G401 (cell line): ENCODE data around the gene FARSA. TPM values are rescaled to one million over a fixed set of nuclear protein-coding genes. Genes with fewer than 3 reads are reported as not detected.
"Not testable (repeated sequence)": the region's sequence is repeated elsewhere in the genome, so short reads cannot be mapped to it uniquely, and the experiment has no call there.

Experiments used
- DNase-seq: peaks from one replicate; pipeline ENCODE4 v3.0.0-alpha.2; 2015; ENCODE audit warnings: low spot score
- in situ Hi-C: cut with HindIII; loops from 2 replicates; pipeline ENCODE4 v1.10.0; 2016; ENCODE audit warnings: low sequenced_read_pairs, mixed read lengths
- total RNA-seq: library from RNA; depleted of rRNA; stranded (reverse); fragments of >200 nt; shearing (Covaris generic); gene quantifications from 2 replicates; pipeline ENCODE4 v1.2.3, GENCODE V29; 2014

FARSA gene
- total RNA-seq, 1 experiment from 2014 or later: 150 TPM

- in situ Hi-C loops: no loop called here
- DNase-seq: no peak
These were observed 22.5 kb upstream of the FARSA start for GRCh38 chr19:12955996-12956395.

DNA sequence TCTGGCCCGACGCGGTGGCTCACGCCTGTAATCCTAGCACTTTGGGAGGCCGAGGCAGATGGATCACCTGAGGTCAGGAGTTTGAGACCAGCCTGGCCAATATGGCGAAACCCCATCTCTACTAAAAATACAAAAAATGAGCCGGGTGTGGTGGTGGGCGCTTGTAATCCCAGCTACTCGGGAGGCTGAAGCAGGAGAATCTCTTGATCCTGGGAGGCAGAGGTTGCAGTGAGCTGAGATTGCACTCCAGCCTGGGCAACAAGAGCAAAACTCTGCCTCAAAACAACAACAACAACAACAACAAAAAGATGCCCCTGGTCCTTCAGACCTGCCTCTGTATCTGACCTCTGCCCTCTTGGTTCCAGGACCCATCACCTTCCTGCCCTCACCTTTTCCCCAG, 22.1 kb upstream of the FARSA start:
- in situ Hi-C loops: not testable (repeated sequence)

GRCh38 chr19:12954612-12954962, 21.1 kb upstream of the FARSA start:
- no peak for DNase-seq
- in situ Hi-C loops: no loop called here

More for the DNA sequence above, 22.1 kb upstream of the FARSA start:
- DNase-seq: not testable (repeated sequence)

DNA sequence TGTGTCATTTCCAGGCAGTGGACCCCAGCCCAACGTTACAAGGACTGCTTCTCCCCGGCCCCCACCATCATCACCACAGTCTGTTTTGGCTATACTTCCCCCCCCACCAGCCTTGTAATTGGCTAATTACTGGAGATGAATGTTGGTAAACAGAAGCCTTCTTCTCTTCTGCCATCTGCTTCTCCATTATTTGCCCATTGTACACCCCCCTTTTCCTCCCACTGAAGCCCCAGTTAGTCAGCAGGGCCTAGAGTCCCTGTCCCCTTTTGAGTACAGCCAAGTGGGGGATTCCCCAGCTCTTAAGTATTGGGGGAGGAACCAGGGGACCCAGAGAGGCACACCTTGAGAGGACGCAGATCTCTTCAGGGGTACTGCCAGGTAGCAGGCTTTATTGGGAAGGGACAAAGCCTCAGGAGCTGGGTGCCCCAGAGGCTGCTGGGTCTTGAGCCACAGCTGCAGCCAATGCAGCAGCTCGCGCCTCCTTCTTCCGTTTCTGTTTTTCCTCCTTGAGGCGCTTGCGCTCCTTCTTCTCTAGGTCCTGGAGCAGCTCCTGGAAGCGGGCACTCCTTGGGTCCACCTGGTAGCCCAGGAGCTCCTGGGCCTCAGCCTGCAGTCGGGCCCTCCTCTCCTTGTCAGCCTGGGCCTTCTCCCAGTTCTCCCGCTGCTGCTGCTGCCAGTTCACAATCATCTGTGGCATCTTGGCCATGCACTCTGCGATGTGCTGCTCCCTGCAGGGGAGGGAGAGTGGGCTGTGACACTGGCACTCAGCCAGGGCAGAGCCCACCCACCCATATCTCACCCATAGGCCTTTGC, 20.5 kb upstream of the FARSA start:
- in situ Hi-C loops: no loop called here
- peak; percentile 49 for DNase-seq

DNA sequence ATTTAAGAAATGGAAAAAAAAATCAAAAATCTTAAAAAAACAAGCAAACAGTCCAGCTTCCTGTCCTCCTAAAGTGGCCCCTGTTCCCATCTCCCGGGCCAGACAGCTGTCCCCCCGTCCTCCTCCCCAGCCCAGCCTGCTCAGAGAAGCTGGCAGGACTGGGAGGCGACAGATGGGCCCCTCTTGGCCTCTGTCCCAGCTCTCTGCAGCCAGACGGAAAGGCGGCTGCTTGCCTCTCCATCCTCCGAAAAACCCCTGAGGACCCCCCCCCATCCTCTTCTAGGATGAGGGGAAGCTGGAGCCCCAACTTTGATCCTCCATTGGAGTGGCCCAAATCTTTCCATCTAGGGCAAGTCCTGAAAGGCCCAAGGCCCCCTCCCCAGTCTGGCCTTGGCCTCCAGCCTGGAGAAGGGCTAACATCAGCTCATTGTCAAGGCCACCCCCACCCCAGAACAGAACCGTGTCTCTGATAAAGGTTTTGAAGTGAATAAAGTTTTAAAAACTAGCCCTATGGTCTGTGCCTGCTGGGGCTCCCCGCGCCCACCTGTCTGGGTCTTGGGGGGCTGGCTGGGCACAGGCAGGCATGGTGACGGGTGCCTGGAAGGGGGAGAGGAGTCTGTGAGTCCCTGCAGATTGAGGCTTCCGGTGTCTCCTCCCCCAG, 19.8 kb upstream of the FARSA start:
- DNase-seq: peak; percentile 90
- in situ Hi-C loops: no loop called here

DNA sequence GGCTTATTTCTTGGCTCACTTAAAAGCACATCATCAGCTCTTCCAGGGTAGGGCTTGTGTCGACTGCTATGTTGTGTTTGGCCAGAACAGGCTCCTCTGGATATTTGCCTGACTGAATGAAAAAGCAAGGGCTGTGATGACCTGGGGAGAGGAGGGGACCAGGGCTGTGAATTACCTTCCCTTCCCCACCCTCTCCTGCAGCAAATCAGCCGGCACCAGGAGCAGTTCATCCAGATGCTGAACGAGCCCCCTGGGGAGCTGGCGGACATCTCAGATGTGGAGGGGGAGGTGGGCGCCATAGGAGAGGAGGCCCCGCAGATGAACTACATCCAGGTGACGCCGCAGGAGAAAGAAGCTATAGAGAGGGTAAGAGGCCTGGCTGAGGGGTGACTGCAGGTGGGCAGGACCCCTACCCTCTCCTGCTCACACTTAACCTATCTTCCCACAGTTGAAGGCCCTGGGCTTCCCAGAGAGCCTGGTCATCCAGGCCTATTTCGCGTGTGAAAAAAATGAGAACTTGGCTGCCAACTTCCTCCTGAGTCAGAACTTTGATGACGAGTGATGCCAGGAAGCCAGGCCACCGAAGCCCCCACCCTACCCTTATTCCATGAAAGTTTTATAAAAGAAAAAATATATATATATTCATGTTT, 19.1 kb upstream of the FARSA start:
- DNase-seq: no peak
- in situ Hi-C loops: no loop called here

DNA sequence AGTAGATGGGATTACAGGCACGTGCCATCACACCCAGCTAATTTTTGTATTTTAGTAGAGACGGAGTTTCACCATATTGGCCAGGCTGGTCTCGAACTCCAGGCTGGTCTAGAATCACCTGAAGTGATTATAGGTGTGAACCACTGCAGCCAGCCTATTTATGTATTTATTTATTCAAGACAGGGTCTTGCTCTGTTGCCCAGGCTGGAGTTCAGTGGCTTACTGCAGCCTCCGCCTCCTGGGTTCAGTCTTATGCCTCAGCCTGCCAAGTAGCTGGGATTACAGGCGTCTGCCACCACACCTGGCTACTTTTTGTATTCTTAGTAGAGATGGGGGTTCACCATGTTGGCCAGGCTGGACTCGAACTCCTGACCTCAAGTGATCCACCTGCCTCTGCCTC, 18.5 kb upstream of the FARSA start:
- DNase-seq, in situ Hi-C loops: not testable (repeated sequence)

DNA sequence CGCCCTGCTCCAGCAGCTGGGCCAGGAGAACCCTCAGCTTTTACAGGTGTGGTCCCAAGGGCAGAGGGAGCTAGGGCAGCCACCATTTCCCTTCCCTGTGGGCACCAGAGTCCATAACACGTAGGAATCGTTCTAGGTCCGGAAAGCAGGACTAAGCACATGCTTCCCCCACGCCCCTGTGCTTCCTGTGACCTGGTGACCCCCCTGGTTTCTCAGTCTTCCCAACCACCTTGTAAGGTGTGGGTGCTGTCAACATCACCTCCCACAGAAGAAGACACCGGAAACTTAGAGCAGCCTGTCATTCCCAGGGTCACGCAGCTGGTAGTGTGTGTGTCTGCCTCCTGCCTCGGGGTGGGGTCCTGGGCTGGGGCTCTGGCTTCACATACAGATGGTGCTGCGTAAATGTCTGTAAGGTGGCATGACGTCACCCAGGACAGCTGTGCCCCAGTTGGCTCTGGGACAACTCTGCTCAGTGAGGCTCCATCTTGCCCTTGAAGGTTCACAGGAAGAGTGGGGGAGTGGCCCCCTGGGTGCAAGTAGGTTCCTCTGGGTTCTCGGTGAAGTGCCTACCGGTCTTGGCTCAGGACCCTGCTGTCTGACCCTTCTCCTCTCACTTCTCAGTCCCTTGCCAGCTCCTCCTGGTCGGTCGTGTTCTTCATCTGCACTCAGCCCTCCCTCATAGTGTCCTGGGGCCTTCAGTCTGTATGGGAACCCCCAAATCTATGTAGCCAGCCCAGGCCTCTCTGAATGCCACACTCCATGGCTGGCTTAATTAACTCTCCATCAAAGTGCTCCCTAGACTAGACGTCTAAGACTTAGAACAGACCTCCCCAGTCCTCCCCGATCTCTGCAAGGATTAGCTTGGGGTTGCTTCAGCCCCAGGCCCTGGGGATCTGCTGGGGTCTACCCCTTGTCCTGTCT, 16.1 kb upstream of the FARSA start:
- in situ Hi-C loops: no loop called here

GRCh38 chr19:12948612-12949362, 15.3 kb upstream of the FARSA start:
- in situ Hi-C loops: no loop called here
- DNase-seq: no peak

More for the DNA sequence above, 16.1 kb upstream of the FARSA start:
- DNase-seq: no peak

DNA sequence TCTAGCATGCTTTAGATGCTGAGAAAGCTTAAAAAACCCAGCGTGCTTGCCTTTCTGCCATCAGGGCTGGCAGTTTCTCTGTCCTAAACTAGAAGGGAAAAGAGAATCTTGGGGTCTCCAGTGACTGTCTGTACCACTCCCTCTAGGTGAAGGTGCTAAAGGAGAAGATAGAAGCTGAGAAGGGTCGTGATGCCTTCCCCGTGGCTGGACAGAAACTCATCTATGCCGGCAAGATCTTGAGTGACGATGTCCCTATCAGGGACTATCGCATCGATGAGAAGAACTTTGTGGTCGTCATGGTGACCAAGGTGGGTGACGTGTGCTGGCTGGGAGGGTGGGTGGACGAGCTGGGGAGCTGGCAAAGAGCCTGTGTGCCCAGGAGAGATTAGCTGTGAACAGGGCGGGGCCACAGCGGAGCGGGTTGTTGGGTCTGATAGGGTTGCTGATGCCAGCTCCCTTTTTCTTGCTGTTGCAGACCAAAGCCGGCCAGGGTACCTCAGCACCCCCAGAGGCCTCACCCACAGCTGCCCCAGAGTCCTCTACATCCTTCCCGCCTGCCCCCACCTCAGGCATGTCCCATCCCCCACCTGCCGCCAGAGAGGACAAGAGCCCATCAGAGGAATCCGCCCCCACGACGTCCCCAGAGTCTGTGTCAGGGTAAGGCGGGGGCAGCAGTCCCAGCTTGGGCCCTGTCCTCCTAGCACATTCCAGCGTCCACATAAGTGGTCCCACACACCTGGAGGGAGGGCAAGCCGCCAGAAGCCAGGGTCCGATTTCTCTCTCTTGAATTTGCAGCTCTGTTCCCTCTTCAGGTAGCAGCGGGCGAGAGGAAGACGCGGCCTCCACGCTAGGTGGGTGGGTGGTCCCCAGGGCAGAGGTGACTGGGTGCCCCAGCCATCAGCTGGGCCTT, 14.4 kb upstream of the FARSA start:
- DNase-seq: no peak
- in situ Hi-C loops: no loop called here

DNA sequence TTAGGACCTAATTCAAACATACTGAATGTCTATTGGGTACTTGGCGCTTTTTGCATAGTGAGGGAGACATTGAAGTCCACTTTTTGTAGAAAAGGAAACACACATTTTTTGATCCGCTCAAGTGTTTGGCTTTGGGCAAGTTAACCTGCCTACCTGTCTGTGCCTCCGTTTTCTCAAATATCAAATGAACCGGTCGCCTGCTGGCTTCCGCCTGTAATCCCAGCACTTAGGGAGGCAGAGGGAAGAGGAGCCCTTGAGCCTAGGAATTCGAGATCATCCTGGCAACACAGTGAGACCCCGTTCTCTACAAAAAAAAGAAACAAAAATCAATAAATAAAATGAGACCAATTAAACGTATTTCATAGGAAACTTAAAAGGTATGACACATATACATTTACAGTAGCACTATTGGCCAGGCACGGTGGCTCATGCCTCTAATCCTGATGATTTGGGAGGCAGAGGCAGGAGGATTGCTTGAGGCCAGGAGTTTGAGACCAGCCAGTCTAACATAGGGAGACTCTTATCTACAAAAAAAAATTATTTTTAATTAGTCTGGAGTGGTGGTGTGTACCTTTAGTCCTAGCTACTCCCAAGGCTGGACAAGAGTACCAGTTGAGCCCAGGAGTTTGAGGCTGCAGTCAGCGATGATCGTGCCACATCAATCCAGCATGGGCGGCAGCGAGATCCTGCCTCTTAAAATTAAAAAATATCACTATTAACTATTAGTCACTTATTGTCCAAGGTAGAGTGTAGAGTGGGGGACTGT, 13.4 kb upstream of the FARSA start:
- in situ Hi-C loops: no loop called here
- no peak for DNase-seq

DNA sequence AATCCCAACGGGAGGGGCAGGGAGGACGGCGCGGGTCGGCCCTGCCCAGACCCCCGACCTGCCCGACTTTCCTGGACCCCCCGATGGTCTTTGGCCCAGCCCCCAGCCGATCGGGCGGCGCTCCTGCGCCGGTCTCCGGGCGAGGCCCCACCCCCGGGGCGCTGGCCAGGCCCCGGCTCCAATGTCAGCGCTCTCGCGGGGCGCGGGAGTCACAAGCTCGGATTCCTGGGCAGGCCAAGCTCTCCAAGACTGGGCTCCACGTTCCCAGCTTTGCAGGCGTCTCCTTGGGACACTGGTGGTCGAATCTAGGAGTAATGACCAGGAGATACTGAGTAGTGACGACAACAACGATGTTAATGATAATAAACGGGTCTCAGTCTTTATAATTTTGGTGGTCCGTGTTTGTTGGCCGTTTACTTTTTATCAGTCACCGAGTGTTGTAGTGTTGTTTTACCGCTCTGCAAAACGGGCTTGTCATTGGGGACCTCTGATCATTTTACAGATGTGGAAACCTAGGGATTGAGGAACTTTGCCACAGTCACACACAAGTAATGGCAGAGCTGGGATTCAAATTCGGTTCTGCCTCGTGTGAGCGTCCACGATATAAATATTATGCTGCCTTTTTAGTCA, 12.7 kb upstream of the FARSA start:
- peak; percentile 40 for DNase-seq
- in situ Hi-C loops: no loop called here

DNA sequence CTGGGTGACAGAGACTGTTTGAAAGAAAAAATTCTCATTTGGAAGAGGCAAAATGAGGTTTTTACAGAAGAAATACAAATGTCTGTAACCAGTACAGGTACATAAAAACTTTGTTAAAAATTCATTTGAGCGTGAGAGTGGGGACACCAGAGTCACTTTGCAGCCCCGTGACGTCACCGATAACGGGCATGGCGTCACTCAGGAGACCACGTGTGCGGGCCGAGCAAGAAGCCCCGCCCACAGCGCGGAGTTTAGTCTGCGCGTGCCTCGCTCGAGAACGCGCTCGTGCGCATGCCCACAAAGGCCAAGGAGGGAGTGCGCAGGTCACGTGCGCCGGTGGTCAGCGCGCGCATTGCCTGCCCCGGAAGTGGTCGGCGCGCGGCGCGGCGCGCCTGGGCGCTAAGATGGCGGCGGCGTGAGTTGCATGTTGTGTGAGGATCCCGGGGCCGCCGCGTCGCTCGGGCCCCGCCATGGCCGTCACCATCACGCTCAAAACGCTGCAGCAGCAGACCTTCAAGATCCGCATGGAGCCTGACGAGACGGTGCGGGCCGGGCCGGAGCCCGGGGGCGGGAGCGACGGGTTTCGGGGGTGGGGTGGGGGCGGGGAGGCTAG, 12.1 kb upstream of the FARSA start, which contains the start of gene RAD23A:
RAD23A (plus strand) TSS at position 384 of the 613 bp plus-strand sequence; CDS start at position 471, 87 bp downstream.
- in situ Hi-C loops: no loop called here
- DNase-seq: peak; percentile 92

DNA sequence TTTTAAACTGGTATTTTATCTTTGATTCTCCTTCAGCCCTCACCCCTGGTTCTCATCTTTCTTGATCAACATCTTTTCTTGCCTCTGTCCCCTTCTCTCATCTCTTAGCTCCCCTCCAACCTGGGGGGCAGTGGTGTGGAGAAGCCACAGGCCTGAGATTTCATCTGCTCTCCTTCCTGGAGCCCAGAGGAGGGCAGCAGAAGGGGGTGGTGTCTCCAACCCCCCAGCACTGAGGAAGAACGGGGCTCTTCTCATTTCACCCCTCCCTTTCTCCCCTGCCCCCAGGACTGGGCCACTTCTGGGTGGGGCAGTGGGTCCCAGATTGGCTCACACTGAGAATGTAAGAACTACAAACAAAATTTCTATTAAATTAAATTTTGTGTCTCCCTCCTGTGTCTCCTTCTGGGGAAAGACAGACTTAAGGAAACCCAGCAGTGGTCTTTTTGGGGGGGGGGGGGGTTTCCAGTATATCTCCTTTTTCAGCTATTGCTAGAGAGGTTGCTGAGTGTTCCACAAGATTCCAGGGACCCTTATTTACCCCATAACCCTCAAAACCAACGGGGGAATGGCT, 10.7 kb upstream of the FARSA start:
- in situ Hi-C loops: no loop called here

GRCh38 chr19:12943437-12944044, 10.0 kb upstream of the FARSA start:
- DNase-seq: no peak
- in situ Hi-C loops: no loop called here

More for the DNA sequence above, 10.7 kb upstream of the FARSA start:
- DNase-seq: no peak
